ENCODE results near the gene AXIN1.

AXIN1 gene

DNA sequence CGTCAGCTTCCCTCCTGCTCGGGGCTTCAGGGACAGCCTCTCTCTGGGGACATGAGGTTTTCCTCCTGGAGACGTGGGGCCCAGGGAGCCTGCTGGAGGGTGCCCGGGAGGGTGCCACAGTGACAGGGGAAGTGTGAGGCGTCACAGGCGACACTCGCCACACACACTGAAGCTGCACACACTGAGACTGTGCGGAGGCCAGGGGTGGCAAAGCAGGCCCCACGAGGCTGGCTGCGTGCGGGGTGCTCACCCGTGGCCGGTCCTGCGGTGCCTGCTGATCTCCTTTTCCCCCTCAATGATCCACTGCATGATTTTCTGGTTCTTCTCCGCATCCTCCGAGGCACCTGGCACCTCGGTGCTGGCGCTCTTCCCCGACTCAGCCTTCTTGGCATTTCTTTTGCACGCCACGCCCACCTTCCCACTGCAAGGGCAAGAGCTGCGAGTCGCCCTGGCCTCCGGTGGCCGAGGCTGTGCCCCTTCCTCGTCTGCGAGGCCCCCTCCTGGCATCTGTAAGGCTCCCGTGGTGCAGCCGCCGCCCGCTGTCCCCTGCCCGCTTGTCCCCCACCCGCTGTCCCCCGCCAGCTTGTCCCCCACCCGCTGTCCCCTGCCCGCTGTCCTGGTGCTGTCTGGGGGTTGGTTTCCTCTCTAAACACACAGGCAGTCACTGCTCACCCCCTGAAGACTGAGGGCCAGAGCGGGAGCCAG, 55.6 kb downstream of the AXIN1 start:
- Histone ChIP-seq H3K27ac (ENCODE audit: low read length) (no peak overlapping the region), H3K36me3 (ENCODE audit: insufficient read depth, low read depth, low read length) (peaks cover 23% of the 10 kb centered on the region), H3K9me3 (ENCODE audit: insufficient read depth, low read depth, low read length) (no peaks in the 10 kb centered on the region), H3K9ac (ENCODE audit: low read depth, low read length) (no peak overlapping the region), H3K4me1 (ENCODE audit: insufficient read depth, low read length) (no peaks in the 10 kb centered on the region), H3K4me3 (ENCODE audit: low read length) (no peak overlapping the region), H3K27me3 (ENCODE audit: insufficient read depth, low read length) (no peaks in the 10 kb centered on the region)

DNA sequence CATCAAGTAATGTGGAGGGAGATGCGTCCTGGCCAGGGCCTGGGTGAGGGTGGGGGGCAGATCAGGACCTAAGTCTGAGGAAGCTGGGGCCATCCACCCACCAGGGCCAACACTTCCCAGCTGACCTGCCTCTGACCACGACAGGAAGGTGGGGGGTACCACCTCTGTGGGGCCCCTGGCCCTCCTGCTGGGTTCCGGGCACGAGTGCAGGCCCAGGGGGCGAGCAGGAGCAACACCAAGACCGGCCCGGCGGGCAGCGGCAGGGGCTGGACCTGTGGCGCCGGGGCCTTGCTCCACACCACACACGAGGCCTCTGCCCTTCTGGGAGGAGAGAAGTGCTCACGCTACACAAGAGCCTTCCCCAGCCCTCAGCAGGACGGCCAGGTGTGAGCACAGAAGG, 56.2 kb downstream of the AXIN1 start:
- Histone ChIP-seq H3K27ac (ENCODE audit: low read length) (no peak overlapping the region), H3K27me3 (ENCODE audit: insufficient read depth, low read length) (no peaks in the 10 kb centered on the region), H3K9me3 (ENCODE audit: insufficient read depth, low read depth, low read length) (no peaks in the 10 kb centered on the region), H3K36me3 (ENCODE audit: insufficient read depth, low read depth, low read length) (peaks cover 20% of the 10 kb centered on the region), H3K4me1 (ENCODE audit: insufficient read depth, low read length) (no peaks in the 10 kb centered on the region), H3K4me3 (ENCODE audit: low read length) (no peak overlapping the region), H3K9ac (ENCODE audit: low read depth, low read length) (no peak overlapping the region)

- Histone ChIP-seq H3K4me1 (ENCODE audit: insufficient read depth, low read length) (no peaks in the 10 kb centered on the region), H3K9ac (ENCODE audit: low read depth, low read length) (no peak overlapping the region)
These were observed 59.3 kb downstream of the AXIN1 start for GRCh38 chr16:293043-293775.

DNA sequence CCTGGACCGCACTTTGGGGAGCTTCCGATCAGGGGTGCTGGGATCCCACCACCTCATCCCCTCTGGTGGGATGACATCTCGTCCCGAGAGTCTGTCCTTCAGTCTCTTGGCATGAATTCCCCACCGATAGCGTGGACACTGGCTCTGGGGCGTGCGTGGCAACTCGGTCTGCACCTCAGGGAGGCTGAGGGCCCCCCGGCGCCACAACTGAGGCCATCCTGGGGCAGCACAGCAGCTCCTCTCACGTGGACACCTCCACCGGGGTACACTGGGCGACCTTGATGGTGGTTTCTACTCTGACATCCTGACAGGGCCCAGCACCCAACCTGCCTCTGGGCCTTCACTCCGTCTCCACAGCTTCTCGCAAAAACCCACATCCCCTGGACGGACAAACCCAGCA, 61.0 kb downstream of the AXIN1 start:
- Histone ChIP-seq H3K36me3 (ENCODE audit: insufficient read depth, low read depth, low read length) (peaks cover 50% of the 10 kb centered on the region), H3K4me1 (ENCODE audit: insufficient read depth, low read length) (no peaks in the 10 kb centered on the region), H3K9me3 (ENCODE audit: insufficient read depth, low read depth, low read length) (no peaks in the 10 kb centered on the region), H3K4me3 (ENCODE audit: low read length) (no peak overlapping the region), H3K27me3 (ENCODE audit: insufficient read depth, low read length) (no peaks in the 10 kb centered on the region), H3K27ac (ENCODE audit: low read length) (no peak overlapping the region), H3K9ac (ENCODE audit: low read depth, low read length) (no peak overlapping the region)

More at GRCh38 chr16:293043-293775, 59.3 kb downstream of the AXIN1 start:
- Histone ChIP-seq H3K36me3 (ENCODE audit: insufficient read depth, low read depth, low read length) (peaks cover 40% of the 10 kb centered on the region), H3K4me3 (ENCODE audit: low read length) (no peak overlapping the region), H3K27ac (ENCODE audit: low read length) (no peak overlapping the region), H3K27me3 (ENCODE audit: insufficient read depth, low read length) (no peaks in the 10 kb centered on the region), H3K9me3 (ENCODE audit: insufficient read depth, low read depth, low read length) (no peaks in the 10 kb centered on the region)

DNA sequence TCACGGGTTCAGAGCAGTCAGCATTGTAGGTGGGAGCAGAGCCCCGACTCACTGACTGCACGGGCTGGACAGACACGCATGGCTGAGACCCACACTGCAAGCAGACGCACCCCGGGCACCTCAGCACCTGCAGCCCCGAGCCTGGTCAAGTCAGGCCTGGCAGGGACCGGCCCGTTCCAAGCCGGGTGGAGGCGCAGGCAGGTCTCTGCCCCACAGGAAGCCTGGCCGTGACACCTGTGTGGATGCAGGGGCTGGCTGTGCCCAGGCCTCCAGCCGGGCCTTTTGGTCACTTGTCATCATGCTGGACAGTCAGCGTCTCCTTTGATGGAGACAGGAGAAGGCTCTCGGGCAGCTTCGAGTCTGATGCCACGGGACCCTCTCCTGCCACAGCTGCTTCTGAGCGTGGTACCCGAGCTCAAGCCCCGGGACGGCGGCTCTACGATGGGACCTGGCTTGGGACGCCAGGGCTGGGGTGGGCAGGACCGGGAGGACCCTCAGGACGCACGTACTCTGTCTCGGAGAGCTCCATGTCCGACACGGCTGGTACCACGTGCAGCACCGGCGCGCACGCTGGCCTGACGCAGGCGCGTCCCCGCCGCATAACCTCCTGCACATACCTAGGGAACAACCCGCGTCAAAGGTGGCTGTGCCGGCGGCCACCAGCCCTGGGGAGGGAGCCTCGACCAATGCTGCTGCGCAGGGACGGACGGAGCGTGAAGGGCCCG, 61.7 kb downstream of the AXIN1 start:
- H3K27me3 ChIP-seq (ENCODE audit: insufficient read depth, low read length): no peaks in the 10 kb centered on the region
- no peak overlapping the region for H3K4me3 ChIP-seq (ENCODE audit: low read length)
- no peak overlapping the region for H3K27ac ChIP-seq (ENCODE audit: low read length)
- H3K9me3 ChIP-seq (ENCODE audit: insufficient read depth, low read depth, low read length): no peaks in the 10 kb centered on the region
- H3K4me1 ChIP-seq (ENCODE audit: insufficient read depth, low read length): no peaks in the 10 kb centered on the region
- H3K9ac ChIP-seq (ENCODE audit: low read depth, low read length): no peak overlapping the region
- H3K36me3 ChIP-seq (ENCODE audit: insufficient read depth, low read depth, low read length): peaks cover 53% of the 10 kb centered on the region

DNA sequence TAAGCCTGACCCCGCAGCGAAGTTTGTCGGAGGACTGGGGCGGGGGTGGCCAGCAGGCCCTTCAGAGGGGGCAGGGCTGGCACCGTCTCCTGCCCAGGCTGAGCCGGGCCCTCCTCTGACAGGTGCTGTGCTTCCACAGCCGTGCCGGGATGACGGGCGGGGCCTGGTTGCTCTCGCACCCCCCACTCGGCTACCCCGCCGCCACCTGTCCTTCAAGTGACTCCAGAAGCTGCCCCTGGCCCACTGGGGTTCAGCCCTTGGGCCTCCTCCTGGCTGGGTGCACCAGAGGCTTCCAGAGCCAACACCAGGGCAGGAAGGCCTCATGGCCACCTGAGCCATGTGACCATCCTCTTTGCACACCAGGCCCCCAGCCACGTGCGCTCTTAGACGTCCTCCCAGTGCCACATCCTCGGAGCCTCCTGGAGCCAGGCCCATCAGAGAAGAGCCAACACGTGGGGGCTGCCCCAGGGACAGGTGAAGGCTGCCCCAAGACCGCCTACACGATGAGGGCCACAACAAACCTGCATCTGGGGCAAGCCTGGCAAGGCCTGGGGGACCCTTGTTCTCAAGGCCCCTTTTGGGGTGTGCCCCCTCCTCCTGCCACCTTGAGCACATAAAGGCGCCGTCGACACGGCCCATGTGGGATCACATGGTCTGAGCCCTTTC, 62.4 kb downstream of the AXIN1 start:
- Histone ChIP-seq H3K9me3 (ENCODE audit: insufficient read depth, low read depth, low read length) (no peaks in the 10 kb centered on the region), H3K9ac (ENCODE audit: low read depth, low read length) (no peak overlapping the region), H3K27ac (ENCODE audit: low read length) (no peak overlapping the region), H3K27me3 (ENCODE audit: insufficient read depth, low read length) (no peaks in the 10 kb centered on the region), H3K36me3 (ENCODE audit: insufficient read depth, low read depth, low read length) (peaks cover 53% of the 10 kb centered on the region), H3K4me1 (ENCODE audit: insufficient read depth, low read length) (no peaks in the 10 kb centered on the region), H3K4me3 (ENCODE audit: low read length) (no peak overlapping the region)

GRCh38 chr16:289395-289997, 63.0 kb downstream of the AXIN1 start:
- Histone ChIP-seq H3K27me3 (ENCODE audit: insufficient read depth, low read length) (no peaks in the 10 kb centered on the region), H3K4me1 (ENCODE audit: insufficient read depth, low read length) (no peaks in the 10 kb centered on the region), H3K4me3 (ENCODE audit: low read length) (no peak overlapping the region), H3K9ac (ENCODE audit: low read depth, low read length) (no peak overlapping the region), H3K36me3 (ENCODE audit: insufficient read depth, low read depth, low read length) (peaks cover 53% of the 10 kb centered on the region), H3K27ac (ENCODE audit: low read length) (no peak overlapping the region), H3K9me3 (ENCODE audit: insufficient read depth, low read depth, low read length) (no peaks in the 10 kb centered on the region)

DNA sequence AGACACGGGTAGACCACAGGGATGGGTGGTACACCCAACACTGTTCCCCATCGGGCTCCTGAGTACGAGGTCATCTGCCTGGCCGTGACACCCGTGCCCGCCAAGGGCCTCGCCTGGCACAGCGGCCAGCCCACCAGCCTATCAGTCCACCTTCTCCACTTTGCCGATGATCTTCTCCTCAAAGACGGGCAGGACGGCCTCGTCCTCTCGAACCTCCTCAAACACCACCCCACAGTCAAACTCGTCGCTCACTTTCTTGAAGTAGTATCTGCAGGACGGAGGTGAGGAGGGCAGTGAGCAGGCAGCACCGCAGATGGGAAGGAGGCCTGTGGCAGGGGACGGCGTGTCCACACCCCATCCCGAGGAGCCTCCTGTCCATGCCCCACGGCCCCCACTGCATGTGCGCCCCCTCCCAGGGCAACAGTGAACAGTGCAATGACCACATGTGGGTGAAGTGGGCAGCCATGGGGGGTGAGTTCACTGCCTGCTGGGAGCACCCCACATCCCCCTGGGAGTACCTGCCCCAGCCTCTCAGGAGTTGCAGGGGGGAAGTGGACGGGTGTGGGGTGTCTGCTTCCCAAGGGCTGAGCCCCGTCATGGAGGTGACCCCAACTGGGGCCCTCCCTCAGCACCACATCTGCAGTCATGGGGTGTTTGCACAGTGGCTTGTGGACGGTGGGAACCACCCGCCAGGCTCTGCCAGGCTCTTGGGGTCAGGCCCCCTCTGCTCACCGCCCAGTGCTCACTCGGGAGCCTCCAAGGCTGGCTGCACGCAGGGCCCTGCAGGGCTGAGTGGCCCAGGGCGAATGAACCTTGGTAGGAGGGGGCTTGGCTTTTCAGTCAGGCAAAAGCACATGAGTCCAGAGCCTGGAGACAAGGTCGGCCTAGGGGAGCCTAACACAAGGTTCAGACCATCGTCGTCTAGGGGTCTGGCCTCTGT, 64.3 kb downstream of the AXIN1 start:
- Histone ChIP-seq H3K36me3 (ENCODE audit: insufficient read depth, low read depth, low read length) (peaks cover 48% of the 10 kb centered on the region), H3K27ac (ENCODE audit: low read length) (no peak overlapping the region), H3K4me3 (ENCODE audit: low read length) (no peak overlapping the region), H3K27me3 (ENCODE audit: insufficient read depth, low read length) (no peaks in the 10 kb centered on the region), H3K9me3 (ENCODE audit: insufficient read depth, low read depth, low read length) (no peaks in the 10 kb centered on the region), H3K9ac (ENCODE audit: low read depth, low read length) (no peak overlapping the region), H3K4me1 (ENCODE audit: insufficient read depth, low read length) (no peaks in the 10 kb centered on the region)

GRCh38 chr16:287298-287811, 65.2 kb downstream of the AXIN1 start:
- Histone ChIP-seq H3K36me3 (ENCODE audit: insufficient read depth, low read depth, low read length) (peaks cover 43% of the 10 kb centered on the region), H3K4me3 (ENCODE audit: low read length) (no peak overlapping the region), H3K27me3 (ENCODE audit: insufficient read depth, low read length) (no peaks in the 10 kb centered on the region), H3K27ac (ENCODE audit: low read length) (no peak overlapping the region), H3K9me3 (ENCODE audit: insufficient read depth, low read depth, low read length) (no peaks in the 10 kb centered on the region), H3K4me1 (ENCODE audit: insufficient read depth, low read length) (no peaks in the 10 kb centered on the region), H3K9ac (ENCODE audit: low read depth, low read length) (no peak overlapping the region)

GRCh38 chr16:286491-287297, 65.8 kb downstream of the AXIN1 start:
- Histone ChIP-seq H3K36me3 (ENCODE audit: insufficient read depth, low read depth, low read length) (peaks cover 38% of the 10 kb centered on the region), H3K9ac (ENCODE audit: low read depth, low read length) (no peak overlapping the region), H3K9me3 (ENCODE audit: insufficient read depth, low read depth, low read length) (no peaks in the 10 kb centered on the region), H3K27me3 (ENCODE audit: insufficient read depth, low read length) (peaks cover 4% of the 10 kb centered on the region), H3K4me3 (ENCODE audit: low read length) (no peak overlapping the region), H3K27ac (ENCODE audit: low read length) (no peak overlapping the region), H3K4me1 (ENCODE audit: insufficient read depth, low read length) (no peaks in the 10 kb centered on the region)
